Omental fat pad (tissue), 4 donors: Measurements from ENCODE around the gene CBX2. TPM values are rescaled to one million over a fixed set of nuclear protein-coding genes. Genes with fewer than 3 reads are reported as not detected.
"Not testable (repeated sequence)": the region's sequence is repeated elsewhere in the genome, so short reads cannot be mapped to it uniquely, and the experiment has no call there.

Experiments
- ATAC-seq: fragments of 150-250 bp; one replicate; pipeline ENCODE4 v1.9.1; 2016; ENCODE audit warnings: mild to moderate bottlenecking, moderate library complexity; ENCODE audit not compliant: low FRiP score
- DNase-seq: peaks from one replicate; pipeline ENCODE4 v3.0.0-alpha.2; 2019; ENCODE audit warnings: low spot score
- total RNA-seq, 4 donors: library from RNA; depleted of rRNA; stranded (reverse); fragments of >200 nt; gene quantifications; one replicate each; pipeline ENCODE4 v1.1.0, GENCODE V29; 2016
- TF ChIP-seq, protein P1 (sequence below), 3 donors: fragments of 450-650 bp; IDR thresholded peaks; one replicate each; pipeline ENCODE4 v1.5.1; 2016 to 2017; ENCODE audit warnings: antibody characterized with exemption in 3 of 3, mild to moderate bottlenecking in 3 of 3, moderate library complexity in 2 of 3

Gene CBX2
- total RNA-seq, 4 donors from 2014 or later = 0.28 to 5.2 (median 1.5) TPM

GRCh38 chr17:79771276-79771675 lies 6.7 kb upstream of the CBX2 start:
- TF ChIP-seq, protein P1, sequence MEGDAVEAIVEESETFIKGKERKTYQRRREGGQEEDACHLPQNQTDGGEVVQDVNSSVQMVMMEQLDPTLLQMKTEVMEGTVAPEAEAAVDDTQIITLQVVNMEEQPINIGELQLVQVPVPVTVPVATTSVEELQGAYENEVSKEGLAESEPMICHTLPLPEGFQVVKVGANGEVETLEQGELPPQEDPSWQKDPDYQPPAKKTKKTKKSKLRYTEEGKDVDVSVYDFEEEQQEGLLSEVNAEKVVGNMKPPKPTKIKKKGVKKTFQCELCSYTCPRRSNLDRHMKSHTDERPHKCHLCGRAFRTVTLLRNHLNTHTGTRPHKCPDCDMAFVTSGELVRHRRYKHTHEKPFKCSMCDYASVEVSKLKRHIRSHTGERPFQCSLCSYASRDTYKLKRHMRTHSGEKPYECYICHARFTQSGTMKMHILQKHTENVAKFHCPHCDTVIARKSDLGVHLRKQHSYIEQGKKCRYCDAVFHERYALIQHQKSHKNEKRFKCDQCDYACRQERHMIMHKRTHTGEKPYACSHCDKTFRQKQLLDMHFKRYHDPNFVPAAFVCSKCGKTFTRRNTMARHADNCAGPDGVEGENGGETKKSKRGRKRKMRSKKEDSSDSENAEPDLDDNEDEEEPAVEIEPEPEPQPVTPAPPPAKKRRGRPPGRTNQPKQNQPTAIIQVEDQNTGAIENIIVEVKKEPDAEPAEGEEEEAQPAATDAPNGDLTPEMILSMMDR (IDR thresholded peaks at IDR 0.05) = no peak
- ATAC-seq (no peak), DNase-seq (no peak)

GRCh38 chr17:79772726-79773125 lies 5.2 kb upstream of the CBX2 start:
- not testable (repeated sequence) for DNase-seq, ATAC-seq

GRCh38 chr17:79774561-79774975 lies 3.4 kb upstream of the CBX2 start:
- ATAC-seq (no peak), DNase-seq (no peak)
- TF ChIP-seq, protein P1 (IDR thresholded peaks at IDR 0.05) = no peak

- ATAC-seq = no peak
- TF ChIP-seq, protein P1 (IDR thresholded peaks at IDR 0.05) = no peak
- DNase-seq = no peak
Observed at GRCh38 chr17:79775632-79776031, 2.3 kb upstream of the CBX2 start.

DNA sequence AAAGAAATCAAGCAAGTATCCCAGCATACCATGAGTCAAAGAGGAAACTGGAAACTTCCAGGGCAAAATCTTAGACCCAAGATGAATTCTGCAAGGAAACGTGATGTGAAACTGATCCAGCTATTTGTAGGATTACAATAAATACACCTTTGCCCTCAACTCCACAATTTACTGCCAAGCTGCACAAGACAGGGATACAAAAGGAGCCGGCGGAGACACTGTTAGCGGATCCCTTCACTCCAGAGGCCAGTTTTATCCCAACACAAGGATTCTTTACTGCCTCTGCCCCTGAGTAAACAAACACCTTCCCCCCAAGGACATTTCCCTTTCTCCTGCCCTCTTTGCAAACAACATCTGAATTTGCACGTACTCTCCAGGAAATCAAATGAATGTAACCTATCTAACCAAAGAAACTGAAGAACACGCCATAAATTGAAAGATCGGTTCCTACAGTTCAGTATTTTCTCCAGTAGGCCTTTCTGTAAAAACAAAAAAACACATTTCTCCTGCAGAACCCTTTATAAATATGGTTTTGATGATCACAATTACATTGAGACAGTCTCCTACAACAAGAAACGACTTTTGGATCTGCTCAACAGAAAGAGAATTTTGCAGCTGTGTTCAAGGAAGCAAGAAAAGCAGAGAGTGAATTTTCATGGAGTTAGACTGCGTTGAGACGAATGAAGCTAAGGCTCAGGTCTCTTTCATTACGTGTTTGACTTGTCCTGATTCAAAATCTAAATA lies 1.4 kb upstream of the CBX2 start:
- DNase-seq (no peak), ATAC-seq (no peak)
- TF ChIP-seq, protein P1 (IDR thresholded peaks at IDR 0.05) = no peak

GRCh38 chr17:79777120-79777893 lies 641 bp upstream of the CBX2 start:
- no peak for DNase-seq
- TF ChIP-seq, protein P1 (IDR thresholded peaks at IDR 0.05) = no peak
- peak; percentile 58 for ATAC-seq

- ATAC-seq (no peak), DNase-seq (no peak)
- TF ChIP-seq, protein P1 (IDR thresholded peaks at IDR 0.05) = no peak
Observed at GRCh38 chr17:79778504-79779083, 646 bp downstream of the CBX2 start.
